ENCODE results near the gene CNGA4.

DNA sequence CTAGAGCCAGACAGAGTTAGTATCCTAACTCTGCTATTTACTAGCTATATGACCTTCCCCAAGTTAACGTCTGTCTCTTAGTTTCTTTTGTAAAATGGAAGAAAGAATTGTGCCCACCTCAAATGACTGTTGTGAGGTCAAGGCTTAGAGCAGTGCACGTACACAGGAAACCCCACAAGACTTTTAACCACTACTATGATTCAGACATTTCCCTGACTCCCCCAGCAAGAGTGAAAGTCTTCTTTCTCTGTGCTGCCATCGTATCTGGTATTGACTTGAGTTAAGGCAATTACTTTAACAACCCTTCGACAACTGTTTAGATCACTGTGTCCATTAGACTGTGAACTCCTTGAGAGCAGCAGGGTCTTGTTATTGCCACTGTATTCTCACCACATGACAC, 42.5 kb upstream of the CNGA4 start:
- TF ChIP-seq, protein P1, sequence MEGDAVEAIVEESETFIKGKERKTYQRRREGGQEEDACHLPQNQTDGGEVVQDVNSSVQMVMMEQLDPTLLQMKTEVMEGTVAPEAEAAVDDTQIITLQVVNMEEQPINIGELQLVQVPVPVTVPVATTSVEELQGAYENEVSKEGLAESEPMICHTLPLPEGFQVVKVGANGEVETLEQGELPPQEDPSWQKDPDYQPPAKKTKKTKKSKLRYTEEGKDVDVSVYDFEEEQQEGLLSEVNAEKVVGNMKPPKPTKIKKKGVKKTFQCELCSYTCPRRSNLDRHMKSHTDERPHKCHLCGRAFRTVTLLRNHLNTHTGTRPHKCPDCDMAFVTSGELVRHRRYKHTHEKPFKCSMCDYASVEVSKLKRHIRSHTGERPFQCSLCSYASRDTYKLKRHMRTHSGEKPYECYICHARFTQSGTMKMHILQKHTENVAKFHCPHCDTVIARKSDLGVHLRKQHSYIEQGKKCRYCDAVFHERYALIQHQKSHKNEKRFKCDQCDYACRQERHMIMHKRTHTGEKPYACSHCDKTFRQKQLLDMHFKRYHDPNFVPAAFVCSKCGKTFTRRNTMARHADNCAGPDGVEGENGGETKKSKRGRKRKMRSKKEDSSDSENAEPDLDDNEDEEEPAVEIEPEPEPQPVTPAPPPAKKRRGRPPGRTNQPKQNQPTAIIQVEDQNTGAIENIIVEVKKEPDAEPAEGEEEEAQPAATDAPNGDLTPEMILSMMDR (IDR thresholded peaks at IDR 0.05): no peak
- TF ChIP-seq POLR2A (IDR thresholded peaks at IDR 0.05) (no peak), EP300 (IDR thresholded peaks at IDR 0.05) (no peak)

All from tibial nerve (tissue), 4 donors.